Measurements from ENCODE around the gene LRP3.

Gene LRP3

DNA sequence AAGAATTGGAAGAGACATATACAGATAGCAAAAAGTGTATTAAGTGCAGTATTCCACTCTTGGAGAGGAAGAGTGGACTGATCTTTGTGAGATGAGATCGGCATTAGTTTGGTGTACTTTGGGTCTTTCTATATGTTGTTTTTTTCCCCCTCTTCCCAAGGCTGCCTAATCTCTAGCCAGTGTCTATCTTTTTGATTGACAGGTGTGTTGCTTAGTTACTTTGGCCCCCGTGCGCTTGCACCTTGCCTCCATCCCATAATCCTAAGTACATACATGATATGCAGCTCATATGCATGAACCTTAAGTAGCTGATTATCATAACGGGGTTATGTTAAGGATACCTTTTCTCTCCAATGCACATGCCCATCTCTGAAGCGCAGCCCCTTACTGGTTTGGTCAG lies 35.8 kb downstream of the LRP3 start:
- peaks cover 16% of the 10 kb centered on the region for H3K9me3 Mint-ChIP-seq
- no peak overlapping the region for H3K4me3 Mint-ChIP-seq
- no peak overlapping the region for H3K27ac Mint-ChIP-seq
- peaks cover 15% of the 10 kb centered on the region for H3K36me3 Mint-ChIP-seq (ENCODE audit: low read depth)
- H3K4me1 Mint-ChIP-seq (ENCODE audit: low read depth) = peaks cover 10% of the 10 kb centered on the region
- peaks cover 43% of the 10 kb centered on the region for H3K27me3 Mint-ChIP-seq

DNA sequence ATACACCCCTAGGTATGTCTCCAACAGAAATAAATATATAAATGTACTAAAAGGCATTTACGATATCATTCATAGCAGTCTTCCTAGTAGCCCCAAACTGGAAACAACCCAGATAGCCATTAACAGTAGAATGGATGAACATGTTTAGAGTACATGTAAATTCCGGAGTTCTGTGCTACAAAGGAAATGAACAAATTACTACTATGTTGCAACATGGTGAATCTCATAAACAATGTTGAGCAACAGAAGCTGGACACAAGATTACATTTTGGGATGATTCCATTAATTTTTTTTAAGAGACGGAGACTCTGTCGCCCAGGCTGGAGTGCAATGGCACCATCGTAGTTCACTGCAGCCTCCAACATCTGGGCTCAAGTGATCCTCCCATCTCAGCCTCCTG lies 37.4 kb downstream of the LRP3 start:
- Mint-ChIP-seq H3K27me3 (peaks cover 35% of the 10 kb centered on the region), H3K4me3 (no peak overlapping the region), H3K36me3 (ENCODE audit: low read depth) (peaks cover 15% of the 10 kb centered on the region), H3K27ac (no peak overlapping the region), H3K4me1 (ENCODE audit: low read depth) (peaks cover under 1% of the 10 kb centered on the region), H3K9me3 (peaks cover 16% of the 10 kb centered on the region)

DNA sequence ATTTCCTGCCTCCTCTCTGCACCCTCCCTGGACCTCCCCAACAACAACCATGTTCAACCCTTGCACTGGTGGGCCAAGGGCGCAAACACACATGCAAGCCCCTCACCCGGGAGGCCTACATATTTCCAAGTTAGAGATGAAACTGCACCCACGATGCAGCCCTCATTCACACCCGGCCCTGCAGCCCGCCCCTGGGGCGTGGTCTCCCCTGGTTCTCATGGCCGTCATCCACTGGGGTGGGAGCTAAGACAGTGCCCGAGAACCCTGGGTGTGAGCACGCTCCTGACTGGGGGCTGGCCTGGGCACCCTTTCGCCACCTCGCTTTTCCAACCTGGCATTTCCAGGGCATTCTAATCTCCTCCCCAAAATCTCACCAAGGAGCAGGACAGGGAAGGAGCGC lies 38.5 kb downstream of the LRP3 start:
- Mint-ChIP-seq H3K4me1 (ENCODE audit: low read depth) (no peaks in the 10 kb centered on the region), H3K27ac (no peak overlapping the region), H3K36me3 (ENCODE audit: low read depth) (peaks cover 10% of the 10 kb centered on the region), H3K4me3 (no peak overlapping the region), H3K9me3 (peaks cover 11% of the 10 kb centered on the region), H3K27me3 (peaks cover 28% of the 10 kb centered on the region)

DNA sequence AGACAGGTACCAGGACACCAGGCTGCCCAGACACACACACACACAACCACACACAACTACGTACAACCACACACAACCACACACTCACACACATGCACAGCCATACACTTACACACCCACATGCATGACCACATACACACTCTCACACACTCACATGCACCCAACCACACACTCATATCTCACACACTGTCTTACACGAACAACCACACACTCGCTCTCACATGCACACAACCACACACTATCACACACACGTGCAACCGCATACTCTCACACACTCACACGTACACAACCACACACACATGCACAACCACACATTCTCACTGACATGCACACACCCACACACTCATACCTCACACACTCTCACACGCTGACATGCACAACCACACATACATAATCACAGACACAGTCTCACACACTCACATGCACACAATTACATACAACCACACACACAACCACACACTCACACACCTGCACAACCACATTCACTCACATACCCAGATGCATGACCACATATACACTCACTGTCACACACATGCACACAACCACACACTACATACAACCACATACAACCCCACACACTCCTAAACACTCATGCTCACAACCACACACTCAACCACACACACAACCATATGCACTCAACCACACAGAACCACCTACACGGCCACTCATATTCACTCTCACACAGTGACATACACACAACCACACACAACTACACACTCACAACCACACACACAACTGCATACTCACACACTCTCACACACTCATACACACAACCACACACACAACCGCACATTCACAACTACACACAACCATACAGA lies 39.1 kb downstream of the LRP3 start:
- H3K27me3 Mint-ChIP-seq = peaks cover 22% of the 10 kb centered on the region
- H3K4me3 Mint-ChIP-seq = no peak overlapping the region
- no peak overlapping the region for H3K27ac Mint-ChIP-seq
- peaks cover 6% of the 10 kb centered on the region for H3K9me3 Mint-ChIP-seq
- no peaks in the 10 kb centered on the region for H3K4me1 Mint-ChIP-seq (ENCODE audit: low read depth)
- peaks cover 6% of the 10 kb centered on the region for H3K36me3 Mint-ChIP-seq (ENCODE audit: low read depth)

DNA sequence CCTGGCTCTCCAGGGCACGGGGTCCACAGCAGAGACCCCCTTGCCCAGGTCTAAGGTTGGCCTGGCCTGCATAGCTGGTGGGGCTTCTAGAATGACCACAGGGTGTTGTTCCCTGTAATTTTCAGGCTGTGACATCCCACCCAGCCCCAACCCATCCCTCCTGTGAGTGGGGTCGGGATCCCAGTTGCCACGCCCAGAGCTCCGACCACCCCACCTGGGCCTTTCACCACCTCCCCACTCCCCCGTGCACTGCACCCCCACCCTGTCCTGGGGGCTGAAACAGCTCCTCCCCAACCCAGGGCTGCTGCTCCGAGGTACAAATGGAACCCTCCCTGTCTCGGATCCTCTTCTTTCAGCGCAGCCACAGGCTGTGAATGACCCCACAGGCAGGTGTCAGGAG lies 40.0 kb downstream of the LRP3 start:
- Mint-ChIP-seq H3K4me3 (no peak overlapping the region), H3K4me1 (ENCODE audit: low read depth) (no peaks in the 10 kb centered on the region), H3K36me3 (ENCODE audit: low read depth) (no peaks in the 10 kb centered on the region), H3K27me3 (peaks cover 14% of the 10 kb centered on the region), H3K27ac (no peak overlapping the region), H3K9me3 (no peaks in the 10 kb centered on the region)

DNA sequence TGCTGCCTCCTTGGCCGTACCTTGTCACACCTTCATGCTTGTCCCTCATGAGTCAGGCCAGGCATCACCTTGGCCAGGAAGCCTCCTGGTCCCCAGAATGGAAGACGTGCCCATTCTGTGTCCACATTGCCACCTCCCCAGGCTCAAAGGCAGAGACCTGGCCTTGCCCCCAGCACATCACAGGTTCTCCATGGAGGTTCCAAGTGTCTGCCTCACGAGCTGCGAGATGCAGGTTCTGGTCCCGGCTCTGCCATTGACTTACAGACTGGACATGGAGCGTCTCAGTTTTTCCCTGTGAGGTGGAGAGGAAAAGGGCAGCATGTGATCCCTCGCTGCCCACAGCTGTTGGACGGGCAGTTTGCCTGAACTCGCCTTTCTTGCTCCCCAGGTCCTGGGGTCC lies 40.6 kb downstream of the LRP3 start:
- Mint-ChIP-seq H3K27me3 (peaks cover 12% of the 10 kb centered on the region), H3K9me3 (no peaks in the 10 kb centered on the region), H3K4me3 (no peak overlapping the region), H3K36me3 (ENCODE audit: low read depth) (no peaks in the 10 kb centered on the region), H3K27ac (no peak overlapping the region), H3K4me1 (ENCODE audit: low read depth) (no peaks in the 10 kb centered on the region)

DNA sequence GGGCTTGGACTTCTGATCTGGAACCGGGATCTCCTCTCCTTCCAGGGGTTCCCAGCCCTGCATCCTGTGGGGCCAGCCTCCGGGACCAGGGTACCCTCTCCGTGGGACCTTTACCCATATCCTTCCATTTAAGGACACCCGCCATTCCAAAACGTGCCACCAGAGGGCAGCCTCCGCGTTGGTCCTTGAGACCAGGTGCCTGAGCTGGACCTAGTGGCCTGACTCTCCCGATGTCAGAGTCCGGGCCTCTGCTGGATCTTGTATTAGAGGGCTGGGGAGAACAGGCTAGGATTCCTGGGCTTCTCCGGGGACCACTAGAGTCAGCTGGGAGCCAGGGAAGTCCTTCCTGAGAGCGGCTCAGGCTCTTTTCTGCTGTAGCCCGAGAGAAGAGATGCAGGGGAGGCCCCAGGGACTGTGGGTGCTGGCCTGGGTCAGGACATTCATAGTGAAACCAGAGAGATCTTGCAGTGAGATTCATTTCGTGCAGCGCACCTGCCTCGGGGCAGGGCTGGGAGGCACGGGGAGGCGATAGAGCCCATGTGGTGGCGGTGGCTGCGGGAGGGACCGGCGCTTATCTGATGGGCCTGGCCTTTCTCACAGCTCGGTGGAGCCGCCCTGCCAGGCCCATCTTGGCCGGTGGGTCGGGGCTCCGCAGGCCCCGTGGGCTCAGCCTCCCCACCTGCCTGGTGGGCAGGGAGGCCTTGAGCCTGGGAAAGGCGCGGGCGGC lies 41.3 kb downstream of the LRP3 start:
- Mint-ChIP-seq H3K36me3 (ENCODE audit: low read depth) (no peaks in the 10 kb centered on the region), H3K4me1 (ENCODE audit: low read depth) (no peaks in the 10 kb centered on the region), H3K27ac (no peak overlapping the region), H3K9me3 (no peaks in the 10 kb centered on the region), H3K27me3 (peaks cover 8% of the 10 kb centered on the region), H3K4me3 (no peak overlapping the region)

DNA sequence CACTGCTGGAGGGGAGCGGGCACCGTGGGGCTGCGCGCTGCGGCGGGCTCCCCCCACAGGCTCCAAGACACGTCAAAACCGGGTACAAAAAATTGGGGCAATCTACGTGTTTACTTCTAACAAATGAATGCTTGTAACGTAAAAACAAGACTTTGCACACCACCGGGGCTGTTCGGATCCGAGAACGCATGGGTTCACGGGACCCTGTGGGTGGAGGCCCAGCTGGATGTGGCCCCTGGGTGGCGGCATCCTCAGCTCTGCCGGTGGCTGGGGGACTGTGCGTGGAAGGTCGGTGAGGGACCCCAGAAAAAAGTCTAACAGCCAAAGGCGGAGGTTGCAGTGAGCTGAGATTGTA lies 41.8 kb downstream of the LRP3 start:
- Mint-ChIP-seq H3K27ac (no peak overlapping the region), H3K27me3 (peaks cover 3% of the 10 kb centered on the region), H3K4me3 (no peak overlapping the region), H3K4me1 (ENCODE audit: low read depth) (no peaks in the 10 kb centered on the region), H3K9me3 (no peaks in the 10 kb centered on the region), H3K36me3 (ENCODE audit: low read depth) (no peaks in the 10 kb centered on the region)

DNA sequence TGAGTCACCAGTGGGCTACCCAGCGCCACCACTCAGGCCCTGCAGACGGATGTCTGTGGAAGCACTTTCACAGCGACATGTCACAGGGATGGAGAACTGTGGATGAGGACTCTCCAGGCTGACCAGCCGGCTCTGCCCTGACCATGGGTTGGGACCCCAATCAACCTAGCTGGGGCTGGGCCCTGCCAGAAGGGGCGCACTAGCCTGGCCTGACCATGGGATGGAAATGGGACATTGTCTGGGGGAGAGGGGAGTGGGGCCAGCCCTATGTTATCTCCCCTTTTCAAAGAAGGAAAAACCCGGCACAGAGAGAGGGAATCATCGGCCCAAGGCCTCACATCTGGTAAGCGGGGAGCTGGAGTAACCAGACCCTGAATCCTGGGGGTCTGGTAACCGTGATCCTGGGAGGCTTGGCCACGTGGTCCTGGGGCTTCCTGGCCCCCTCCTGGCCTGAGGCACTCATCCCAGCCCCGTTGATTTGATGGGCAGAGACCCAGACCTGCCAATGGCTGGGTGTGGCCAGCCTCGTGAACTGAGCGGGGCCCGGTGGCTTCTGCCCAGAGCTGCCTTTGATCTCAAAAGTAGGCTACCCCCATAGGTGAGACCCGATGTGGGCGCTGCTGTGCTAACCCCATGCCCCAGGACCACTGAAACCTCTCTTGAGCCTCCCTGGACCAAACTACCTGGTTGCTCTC lies 42.7 kb downstream of the LRP3 start:
- Mint-ChIP-seq H3K27ac (no peak overlapping the region), H3K27me3 (peaks cover 2% of the 10 kb centered on the region), H3K9me3 (no peaks in the 10 kb centered on the region), H3K4me3 (no peak overlapping the region), H3K36me3 (ENCODE audit: low read depth) (no peaks in the 10 kb centered on the region), H3K4me1 (ENCODE audit: low read depth) (no peaks in the 10 kb centered on the region)

DNA sequence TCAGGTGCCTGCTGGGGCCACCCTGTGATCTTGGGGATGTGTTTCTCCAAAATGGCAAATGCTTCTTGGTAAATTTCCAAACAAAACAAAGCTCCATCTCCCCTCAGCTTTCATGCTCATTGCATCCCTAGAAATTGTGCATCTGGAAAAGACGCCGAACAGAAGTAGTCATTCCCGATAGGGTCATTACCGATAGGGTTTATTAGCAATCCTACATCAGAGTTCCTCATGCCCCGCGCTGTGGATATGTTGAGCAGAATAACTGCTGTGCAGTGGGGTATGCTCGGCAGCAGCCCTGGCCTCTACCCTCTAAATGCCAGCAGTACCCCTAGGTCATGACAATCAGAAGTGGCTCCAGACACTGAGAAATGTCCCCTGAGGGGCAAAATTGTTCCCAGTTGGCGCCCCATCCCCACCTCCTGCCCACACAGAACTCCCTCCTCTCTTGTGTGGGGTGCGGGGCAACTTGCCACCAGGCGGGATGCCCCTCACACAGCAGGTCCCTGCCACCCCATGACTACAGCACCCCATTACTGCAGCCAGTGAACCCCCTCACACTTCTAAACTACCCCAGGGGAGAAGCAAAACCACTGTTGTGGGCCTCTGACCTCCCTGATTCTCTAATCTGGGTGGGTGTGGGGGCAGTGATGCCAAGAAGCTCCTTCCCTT lies 44.5 kb downstream of the LRP3 start:
- Mint-ChIP-seq H3K27ac (no peak overlapping the region), H3K27me3 (peaks cover 6% of the 10 kb centered on the region), H3K36me3 (ENCODE audit: low read depth) (no peaks in the 10 kb centered on the region), H3K9me3 (no peaks in the 10 kb centered on the region), H3K4me3 (no peak overlapping the region), H3K4me1 (ENCODE audit: low read depth) (no peaks in the 10 kb centered on the region)

DNA sequence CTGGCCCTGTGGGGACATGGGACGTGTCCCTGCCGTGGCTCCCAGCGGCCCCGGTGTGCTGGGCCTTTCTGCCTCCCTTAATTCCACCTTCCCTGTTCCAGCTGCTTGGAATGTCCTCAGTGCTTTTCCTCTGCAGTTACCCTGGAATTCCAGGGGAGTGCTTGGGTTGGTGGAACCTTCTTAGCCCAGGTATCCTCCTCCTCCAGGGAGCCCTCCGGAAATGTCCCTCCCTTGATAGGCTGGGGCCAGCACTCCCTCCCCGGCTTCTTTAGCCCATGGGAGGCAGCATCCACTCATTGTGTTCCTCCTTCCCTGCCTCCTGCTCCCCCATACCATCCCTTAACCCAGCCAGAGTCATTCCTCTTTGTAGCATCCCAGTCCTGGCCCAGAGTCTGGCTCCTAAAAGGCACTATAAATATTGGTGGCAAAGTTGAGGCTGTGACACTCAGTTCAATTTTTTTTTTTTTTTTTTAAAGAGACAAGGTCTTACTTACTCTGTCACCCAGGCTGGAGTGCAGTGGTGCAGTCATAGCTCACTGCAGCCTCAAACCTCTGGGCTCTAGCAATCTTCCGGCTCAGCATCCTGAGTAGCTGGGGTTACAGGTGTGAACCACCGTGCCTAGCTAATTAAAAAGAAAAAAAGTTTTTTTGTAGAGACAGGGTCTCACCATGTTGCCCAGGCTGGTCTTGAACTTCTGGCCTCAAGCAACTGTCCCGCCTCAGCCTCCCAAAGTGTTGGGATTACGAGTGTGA lies 45.3 kb downstream of the LRP3 start:
- Mint-ChIP-seq H3K27ac (no peak overlapping the region), H3K4me1 (ENCODE audit: low read depth) (no peaks in the 10 kb centered on the region), H3K4me3 (no peak overlapping the region), H3K36me3 (ENCODE audit: low read depth) (no peaks in the 10 kb centered on the region), H3K9me3 (no peaks in the 10 kb centered on the region), H3K27me3 (peaks cover 6% of the 10 kb centered on the region)

DNA sequence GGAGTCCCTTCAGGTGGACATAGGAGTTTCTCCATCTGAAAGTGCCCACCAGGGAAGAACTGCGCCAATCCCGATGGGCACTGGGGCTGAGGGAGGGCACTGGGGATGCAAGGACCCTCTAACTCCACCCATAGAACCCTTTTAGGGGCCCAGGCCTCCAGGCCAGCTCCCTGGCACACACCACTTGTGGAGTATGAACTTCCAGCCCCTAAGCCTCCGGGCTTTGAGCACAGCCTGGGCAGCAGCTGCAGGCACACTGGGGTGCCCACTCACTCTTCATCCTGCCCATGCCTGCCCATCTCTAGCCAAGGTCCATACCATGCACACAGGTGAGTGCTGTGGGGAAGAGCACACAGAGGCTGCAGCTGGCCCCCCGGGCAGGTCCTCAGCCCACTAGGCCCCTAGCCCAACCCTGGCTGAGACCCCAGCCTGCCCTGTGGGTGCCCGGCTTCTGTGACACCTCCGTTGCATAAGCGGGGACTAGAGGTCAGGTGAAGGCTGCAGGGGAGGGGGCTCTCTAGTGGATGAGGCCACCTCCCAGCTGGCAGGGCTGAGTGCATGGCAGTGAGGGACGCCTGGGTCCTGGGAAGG lies 46.1 kb downstream of the LRP3 start:
- Mint-ChIP-seq H3K27ac (no peak overlapping the region), H3K36me3 (ENCODE audit: low read depth) (no peaks in the 10 kb centered on the region), H3K4me3 (no peak overlapping the region), H3K27me3 (peaks cover 7% of the 10 kb centered on the region), H3K4me1 (ENCODE audit: low read depth) (no peaks in the 10 kb centered on the region), H3K9me3 (no peaks in the 10 kb centered on the region)

DNA sequence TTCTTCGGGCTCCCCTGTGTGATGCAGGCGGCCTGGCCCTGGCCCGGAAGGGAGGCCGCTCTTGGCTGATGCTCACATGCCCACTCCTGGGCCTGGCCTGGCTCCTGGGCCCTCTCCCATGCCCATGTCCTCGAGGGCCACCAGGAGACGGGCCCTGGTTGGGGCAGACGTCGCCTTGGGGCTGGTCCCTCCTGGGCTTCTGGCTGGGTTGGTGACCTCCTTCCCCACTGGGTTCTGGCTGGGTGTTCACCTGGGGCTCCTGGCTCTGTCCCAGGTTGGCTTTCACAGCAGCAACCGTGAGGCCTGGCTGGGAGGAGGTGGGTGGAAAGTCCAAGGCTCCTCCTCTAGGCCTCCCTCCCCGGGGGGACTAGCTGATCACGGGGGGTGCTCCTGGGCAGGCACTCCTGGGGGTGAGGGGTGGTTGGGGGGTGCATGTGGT lies 47.0 kb downstream of the LRP3 start:
- Mint-ChIP-seq H3K27me3 (peaks cover 7% of the 10 kb centered on the region), H3K27ac (no peak overlapping the region), H3K4me1 (ENCODE audit: low read depth) (no peaks in the 10 kb centered on the region), H3K9me3 (no peaks in the 10 kb centered on the region), H3K4me3 (no peak overlapping the region), H3K36me3 (ENCODE audit: low read depth) (no peaks in the 10 kb centered on the region)

DNA sequence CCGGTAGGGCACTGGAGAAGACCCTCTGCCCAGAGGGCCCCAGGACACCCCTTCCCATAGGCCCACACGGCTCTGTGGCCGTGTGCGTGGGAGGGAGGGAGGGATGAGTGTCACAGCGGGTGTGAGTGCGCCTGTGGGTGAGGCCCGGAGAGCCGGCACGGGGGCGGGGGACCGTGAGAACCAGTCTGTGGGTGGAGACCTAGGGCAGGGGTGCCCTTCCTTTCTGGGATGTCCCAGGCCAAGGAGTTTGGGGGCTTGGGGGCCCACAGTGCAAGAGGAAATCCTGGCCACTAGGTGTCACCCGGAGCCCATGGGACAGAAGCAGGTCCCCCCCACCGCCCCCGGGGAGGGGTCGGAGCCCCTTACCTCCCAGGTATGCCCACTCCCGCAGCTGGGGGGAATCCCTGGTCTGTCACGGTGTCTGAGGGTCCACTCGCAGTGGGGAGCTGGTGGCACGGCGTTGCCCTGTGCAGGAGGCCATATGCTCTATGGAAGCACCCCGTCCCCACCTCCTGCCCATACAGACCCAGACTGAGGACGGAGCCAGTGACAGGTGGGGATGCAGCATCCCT lies 47.5 kb downstream of the LRP3 start:
- H3K27me3 Mint-ChIP-seq = peaks cover 7% of the 10 kb centered on the region
- H3K36me3 Mint-ChIP-seq (ENCODE audit: low read depth) = no peaks in the 10 kb centered on the region
- no peaks in the 10 kb centered on the region for H3K9me3 Mint-ChIP-seq
- H3K4me1 Mint-ChIP-seq (ENCODE audit: low read depth) = no peaks in the 10 kb centered on the region
- H3K27ac Mint-ChIP-seq = no peak overlapping the region
- H3K4me3 Mint-ChIP-seq = no peak overlapping the region
